ENCODE results near the gene HOXA2. TPM values are rescaled to one million over a fixed set of nuclear protein-coding genes. Genes with fewer than 3 reads are reported as not detected.

Gene HOXA2
- total and polyA plus RNA-seq, 2 of the 13 experiments (the other 11 are each of a cell fraction or from before 2014, with no cell fraction given), result 0.22 to 0.29 TPM

GRCh38 chr7:27100694-27101170 is 1.8 kb downstream of the HOXA2 start:
- ChIA-PET CTCF (ENCODE audit: low intra/inter-chr PET ratio, low total read pairs) (no interaction called here), POLR2A (no interaction called here)
- Histone ChIP-seq H3K4me1 (ENCODE audit: insufficient read depth, low read length) (peaks cover 12% of the 10 kb centered on the region; the same call in 1 of the 2 replicates), H3K36me3 (replicated peaks in 1 of 2; ENCODE audit: control insufficient read depth in 1 of 2, insufficient read depth in 2 of 2, low read length in 2 of 2) (no peaks in the 10 kb centered on the region), H2AFZ (ENCODE audit: low read length) (no peak overlapping the region), H3K9ac (ENCODE audit: insufficient read depth, low read depth, low read length) (no peak overlapping the region), H3K79me2 (ENCODE audit: insufficient read depth, low read length) (no peaks in the 10 kb centered on the region), H3K4me3 (replicated peaks in 1 of 3; ENCODE audit: insufficient read depth in 1 of 3, low read depth in 2 of 3, low read length in 3 of 3) (no peak overlapping the region), H4K20me1 (ENCODE audit: insufficient read depth, low read length) (no peaks in the 10 kb centered on the region), H3K4me2 (ENCODE audit: low read depth, low read length) (no peak overlapping the region), H3K27ac (ENCODE audit: extremely low read length, insufficient read depth, low read length) (no peak overlapping the region), H3K9me3 (ENCODE audit: low read length) (no peaks in the 10 kb centered on the region), H3K27me3 (ENCODE audit: control insufficient read depth in 1 of 2, insufficient read depth in 2 of 2, low read length in 2 of 2) (no peaks in the 10 kb centered on the region)
- DNase-seq (ENCODE audit: low spot score) (no peak), FAIRE-seq (no peak), ATAC-seq (no peak)
- 93% methylated on average over 8 of the region's 8 CpGs for WGBS (ENCODE audit: low lambda C conversion rate)
- in situ Hi-C loops (cut with HindIII; ENCODE audit: extremely low pct_ligation_motif_present, low pct_unique_long_range_greater_than_20kb), result no loop called here
- BruUV-seq (replicated peaks), result no TSS peak
- intact Hi-C loops (cut with micrococcal nuclease; ENCODE audit: unreplicated experiment), result no loop called here
- no peak for TF ChIP-seq ZNF20 (CRISPR knock-in tag; IDR thresholded peaks at IDR 0.05)
- no peak for TF ChIP-seq ZBTB37 (CRISPR knock-in tag; IDR thresholded peaks at IDR 0.05)
- no peak for TF ChIP-seq ZNF784 (CRISPR knock-in tag; IDR thresholded peaks at IDR 0.05; ENCODE audit: borderline replicate concordance)
- TF ChIP-seq HDAC2 (CRISPR knock-in tag; IDR thresholded peaks at IDR 0.05), result no peak
- no peak for TF ChIP-seq ZNF232 (CRISPR knock-in tag; IDR thresholded peaks at IDR 0.05; ENCODE audit: borderline replicate concordance)
- TF ChIP-seq ZFP90 (CRISPR knock-in tag; IDR thresholded peaks at IDR 0.05; ENCODE audit: borderline replicate concordance), result no peak
- TF ChIP-seq ZNF382 (CRISPR knock-in tag; IDR thresholded peaks at IDR 0.05; ENCODE audit: borderline replicate concordance), result no peak
- no peak for TF ChIP-seq ZNF101 (CRISPR knock-in tag; IDR thresholded peaks at IDR 0.05; ENCODE audit: borderline replicate concordance, low read depth)

Measured in HepG2 (cell line).